ENCODE results near the gene DAAM2. TPM values are rescaled to one million over a fixed set of nuclear protein-coding genes. Genes with fewer than 3 reads are reported as not detected.

The DAAM2 gene
- total RNA-seq, 4 donors from 2014 or later: 11.0 to 43.3 (median 26.4) TPM

GRCh38 chr6:39887692-39888450 is 95.7 kb downstream of the DAAM2 start:
- no peaks in the 10 kb centered on the region for H3K9me3 ChIP-seq
- H3K27ac ChIP-seq: peak overlapping the region; percentile 78 to 84
- H3K4me1 ChIP-seq: no peaks in the 10 kb centered on the region
- no peak overlapping the region for H3K4me3 ChIP-seq
- no peak for TF ChIP-seq POLR2A (IDR thresholded peaks at IDR 0.05)
- no peak for TF ChIP-seq CTCF (IDR thresholded peaks at IDR 0.05)
- no peaks in the 10 kb centered on the region for H3K27me3 ChIP-seq
- DNase-seq: peak; percentile 78 to 86
- H3K36me3 ChIP-seq: no peaks in the 10 kb centered on the region
- intact Hi-C loops (cut with DNase I; ENCODE audit: low total_unique reads): no loop called here

GRCh38 chr6:39889229-39889628 is 97.1 kb downstream of the DAAM2 start:
- no peak for TF ChIP-seq POLR2A (IDR thresholded peaks at IDR 0.05)
- no peak for TF ChIP-seq CTCF (IDR thresholded peaks at IDR 0.05)
- peak overlapping the region in 1 of 2 donors; percentile 84 for H3K27ac ChIP-seq
- no peaks in the 10 kb centered on the region for H3K27me3 ChIP-seq
- intact Hi-C loops (cut with DNase I; ENCODE audit: low total_unique reads): no loop called here
- H3K4me3 ChIP-seq: no peak overlapping the region
- no peaks in the 10 kb centered on the region for H3K9me3 ChIP-seq
- H3K36me3 ChIP-seq: no peaks in the 10 kb centered on the region
- DNase-seq: no peak
- no peaks in the 10 kb centered on the region for H3K4me1 ChIP-seq

- Histone ChIP-seq H3K4me1 (no peaks in the 10 kb centered on the region), H3K9me3 (no peaks in the 10 kb centered on the region), H3K27me3 (no peaks in the 10 kb centered on the region), H3K36me3 (no peaks in the 10 kb centered on the region), H3K27ac (no peak overlapping the region), H3K4me3 (no peak overlapping the region)
- no peak for DNase-seq
- intact Hi-C loops (cut with DNase I; ENCODE audit: low total_unique reads): no loop called here
- TF ChIP-seq CTCF (IDR thresholded peaks at IDR 0.05) (no peak), POLR2A (IDR thresholded peaks at IDR 0.05) (no peak)
Observed at GRCh38 chr6:39891353-39891752, 99.2 kb downstream of the DAAM2 start.

GRCh38 chr6:39891976-39892375 is 99.8 kb downstream of the DAAM2 start:
- DNase-seq: no peak
- Histone ChIP-seq H3K9me3 (no peaks in the 10 kb centered on the region), H3K27me3 (no peaks in the 10 kb centered on the region), H3K4me1 (no peaks in the 10 kb centered on the region), H3K4me3 (no peak overlapping the region), H3K27ac (no peak overlapping the region), H3K36me3 (no peaks in the 10 kb centered on the region)
- intact Hi-C loops (cut with DNase I; ENCODE audit: low total_unique reads): no loop called here
- TF ChIP-seq POLR2A (IDR thresholded peaks at IDR 0.05): no peak
- TF ChIP-seq CTCF (IDR thresholded peaks at IDR 0.05): no peak

- intact Hi-C loops (cut with DNase I; ENCODE audit: low total_unique reads): no loop called here
- Histone ChIP-seq H3K27me3 (no peaks in the 10 kb centered on the region), H3K4me3 (no peak overlapping the region), H3K4me1 (no peaks in the 10 kb centered on the region), H3K36me3 (no peaks in the 10 kb centered on the region), H3K27ac (no peak overlapping the region), H3K9me3 (no peaks in the 10 kb centered on the region)
- TF ChIP-seq CTCF (IDR thresholded peaks at IDR 0.05): peak; percentile 60 to 68 (median 64)
- TF ChIP-seq POLR2A (IDR thresholded peaks at IDR 0.05): no peak
- DNase-seq: peak; percentile 57 to 67
Observed at GRCh38 chr6:39892490-39893129, 100.4 kb downstream of the DAAM2 start.
